ENCODE measurements around the gene MBTPS1. TPM values are rescaled to one million over a fixed set of nuclear protein-coding genes. Genes with fewer than 3 reads are reported as not detected.

MBTPS1 gene
- total RNA-seq, 1 donor from 2014 or later, result 143 TPM

GRCh38 chr16:84095466-84095865 is 21.3 kb downstream of the MBTPS1 start:
- DNase-seq (ENCODE audit: low spot score in 2 of 2, unreplicated experiment in 2 of 2), result no peak
- no peaks in the 10 kb centered on the region for H3K27me3 Mint-ChIP-seq (ENCODE audit: low read depth)
- TF ChIP-seq, protein P1, sequence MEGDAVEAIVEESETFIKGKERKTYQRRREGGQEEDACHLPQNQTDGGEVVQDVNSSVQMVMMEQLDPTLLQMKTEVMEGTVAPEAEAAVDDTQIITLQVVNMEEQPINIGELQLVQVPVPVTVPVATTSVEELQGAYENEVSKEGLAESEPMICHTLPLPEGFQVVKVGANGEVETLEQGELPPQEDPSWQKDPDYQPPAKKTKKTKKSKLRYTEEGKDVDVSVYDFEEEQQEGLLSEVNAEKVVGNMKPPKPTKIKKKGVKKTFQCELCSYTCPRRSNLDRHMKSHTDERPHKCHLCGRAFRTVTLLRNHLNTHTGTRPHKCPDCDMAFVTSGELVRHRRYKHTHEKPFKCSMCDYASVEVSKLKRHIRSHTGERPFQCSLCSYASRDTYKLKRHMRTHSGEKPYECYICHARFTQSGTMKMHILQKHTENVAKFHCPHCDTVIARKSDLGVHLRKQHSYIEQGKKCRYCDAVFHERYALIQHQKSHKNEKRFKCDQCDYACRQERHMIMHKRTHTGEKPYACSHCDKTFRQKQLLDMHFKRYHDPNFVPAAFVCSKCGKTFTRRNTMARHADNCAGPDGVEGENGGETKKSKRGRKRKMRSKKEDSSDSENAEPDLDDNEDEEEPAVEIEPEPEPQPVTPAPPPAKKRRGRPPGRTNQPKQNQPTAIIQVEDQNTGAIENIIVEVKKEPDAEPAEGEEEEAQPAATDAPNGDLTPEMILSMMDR (IDR thresholded peaks at IDR 0.05; ENCODE audit: unreplicated experiment), result no peak
- no peaks in the 10 kb centered on the region for H3K9me3 Mint-ChIP-seq
- H3K27ac Mint-ChIP-seq, result no peak overlapping the region
- peaks cover 38% of the 10 kb centered on the region for H3K36me3 Mint-ChIP-seq
- no peaks in the 10 kb centered on the region for H3K4me1 Mint-ChIP-seq
- no peak overlapping the region for H3K4me3 Mint-ChIP-seq

- H3K9me3 Mint-ChIP-seq, result no peaks in the 10 kb centered on the region
- no peaks in the 10 kb centered on the region for H3K4me1 Mint-ChIP-seq
- H3K4me3 Mint-ChIP-seq, result no peak overlapping the region
- no peaks in the 10 kb centered on the region for H3K27me3 Mint-ChIP-seq (ENCODE audit: low read depth)
- TF ChIP-seq, protein P1 (IDR thresholded peaks at IDR 0.05; ENCODE audit: unreplicated experiment), result no peak
- H3K36me3 Mint-ChIP-seq, result peaks cover 43% of the 10 kb centered on the region
- H3K27ac Mint-ChIP-seq, result no peak overlapping the region
- DNase-seq (ENCODE audit: low spot score in 2 of 2, unreplicated experiment in 2 of 2), result no peak
These were observed 22.9 kb downstream of the MBTPS1 start for GRCh38 chr16:84093879-84094270.

DNA sequence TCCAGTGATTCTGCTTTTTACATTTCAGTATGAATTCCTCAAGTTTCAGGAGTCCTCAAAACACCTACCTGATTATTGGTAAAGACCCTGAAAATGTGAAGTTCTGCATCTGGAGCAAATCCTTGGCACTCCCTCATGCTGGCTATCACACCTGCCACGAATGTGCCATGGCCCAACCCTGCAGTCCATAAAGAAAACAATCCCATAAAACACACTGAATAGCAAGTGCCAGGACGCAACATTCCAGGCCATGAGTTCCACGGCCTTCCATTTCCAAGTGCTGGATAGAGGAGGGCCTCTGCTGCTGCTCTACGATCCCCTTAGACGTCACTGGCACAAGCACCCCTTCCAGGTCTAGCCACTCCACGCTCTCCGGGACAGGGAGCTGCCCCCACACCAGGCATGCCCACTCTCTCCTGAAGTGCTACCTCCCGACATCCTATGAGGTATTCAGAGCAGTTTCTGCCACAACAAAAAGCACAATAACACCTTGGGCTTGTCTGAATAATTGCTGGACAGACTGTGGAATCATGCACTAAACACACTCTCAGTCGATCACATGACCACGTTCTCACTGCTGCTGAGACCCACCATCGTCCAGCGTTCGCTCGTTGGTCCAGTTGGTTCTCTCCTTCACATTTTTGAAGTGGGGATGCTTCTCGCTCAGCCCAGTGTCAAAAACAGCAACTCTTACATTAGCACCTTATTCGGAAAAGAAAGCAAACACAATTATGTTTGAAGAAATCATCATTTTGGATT is 23.4 kb downstream of the MBTPS1 start:
- Mint-ChIP-seq H3K4me3 (no peak overlapping the region), H3K36me3 (peaks cover 40% of the 10 kb centered on the region), H3K9me3 (no peaks in the 10 kb centered on the region), H3K27ac (no peak overlapping the region), H3K27me3 (ENCODE audit: low read depth) (no peaks in the 10 kb centered on the region), H3K4me1 (no peaks in the 10 kb centered on the region)
- TF ChIP-seq, protein P1 (IDR thresholded peaks at IDR 0.05; ENCODE audit: unreplicated experiment), result no peak
- DNase-seq (ENCODE audit: low spot score in 2 of 2, unreplicated experiment in 2 of 2), result no peak

DNA sequence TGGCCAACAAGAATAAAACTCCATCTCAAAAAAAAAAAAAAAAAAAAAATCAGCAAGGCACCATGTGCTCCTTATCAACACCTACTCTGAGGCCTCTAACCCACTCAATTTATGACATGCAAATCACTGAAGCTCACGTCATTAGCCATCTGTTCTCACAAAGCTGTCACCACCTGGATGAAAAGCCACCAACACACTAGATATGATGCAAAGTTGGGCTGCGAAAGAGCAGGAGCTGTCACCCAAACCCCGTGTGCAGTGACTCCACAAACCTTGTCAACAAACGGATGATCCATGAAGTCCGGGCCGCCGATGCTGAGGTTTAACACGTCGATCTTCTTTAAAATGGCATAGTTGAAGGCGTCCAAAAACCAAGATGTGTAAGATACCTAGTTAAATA is 25.3 kb downstream of the MBTPS1 start:
- DNase-seq (ENCODE audit: low spot score in 2 of 2, unreplicated experiment in 2 of 2), result no peak
- no peaks in the 10 kb centered on the region for H3K4me1 Mint-ChIP-seq
- H3K36me3 Mint-ChIP-seq, result peaks cover 40% of the 10 kb centered on the region
- no peak overlapping the region for H3K4me3 Mint-ChIP-seq
- H3K27ac Mint-ChIP-seq, result no peak overlapping the region
- TF ChIP-seq, protein P1 (IDR thresholded peaks at IDR 0.05; ENCODE audit: unreplicated experiment), result no peak
- H3K27me3 Mint-ChIP-seq (ENCODE audit: low read depth), result no peaks in the 10 kb centered on the region
- no peaks in the 10 kb centered on the region for H3K9me3 Mint-ChIP-seq

- H3K4me3 Mint-ChIP-seq, result no peak overlapping the region
- no peak overlapping the region for H3K27ac Mint-ChIP-seq
- no peaks in the 10 kb centered on the region for H3K9me3 Mint-ChIP-seq
- TF ChIP-seq, protein P1 (IDR thresholded peaks at IDR 0.05; ENCODE audit: unreplicated experiment), result no peak
- peaks cover 44% of the 10 kb centered on the region for H3K36me3 Mint-ChIP-seq
- no peaks in the 10 kb centered on the region for H3K27me3 Mint-ChIP-seq (ENCODE audit: low read depth)
- no peak for DNase-seq (ENCODE audit: low spot score in 2 of 2, unreplicated experiment in 2 of 2)
- no peaks in the 10 kb centered on the region for H3K4me1 Mint-ChIP-seq
These were observed 26.5 kb downstream of the MBTPS1 start for GRCh38 chr16:84090211-84090610.

Measured in mesothelial cell of epicardium (in vitro differentiated cells).